GM23338 (cell line): ENCODE data around the gene SH2D6. TPM values are rescaled to one million over a fixed set of nuclear protein-coding genes. Genes with fewer than 3 reads are reported as not detected.

Experiments used
- ATAC-seq: fragments of 200-7000 bp; cut with Tn5 transposase; 3 replicates; pipeline ENCODE4 v1.9.1; 2020
- DNase-seq: peaks from one replicate; pipeline ENCODE4 v3.0.0-alpha.2; 2015; ENCODE audit warnings: low spot score
- H2AFZ ChIP-seq: fragments of 200-600 bp; sonication (generic); 2 replicates; pipeline ENCODE4 v1.8.0; 2016; ENCODE audit warnings: antibody characterized with exemption, mild to moderate bottlenecking, moderate library complexity
- H3F3A ChIP-seq: fragments of 200-600 bp; sonication (generic); replicated peaks from 2 replicates; pipeline ENCODE4 v1.8.0; 2017; ENCODE audit warnings: antibody characterized with exemption, mixed run types, low read depth
- H3K27ac ChIP-seq: fragments of 200-600 bp; sonication (generic); 2 replicates; pipeline ENCODE4 v1.6.1; 2016; ENCODE audit warnings: low read depth
- H3K27me3 ChIP-seq: fragments of 200-600 bp; sonication (generic); 2 replicates; pipeline ENCODE4 v1.8.0; 2016; ENCODE audit warnings: mild to moderate bottlenecking, mixed run types, moderate library complexity; ENCODE audit not compliant: insufficient read depth
- H3K36me3 ChIP-seq: fragments of 200-600 bp; sonication (generic); 2 replicates; pipeline ENCODE4 v1.8.0; 2016; ENCODE audit warnings: mild to moderate bottlenecking; ENCODE audit not compliant: insufficient read depth
- H3K4me1 ChIP-seq: fragments of 200-600 bp; sonication (generic); 2 replicates; pipeline ENCODE4 v1.8.0; 2016; ENCODE audit warnings: mild to moderate bottlenecking, moderate library complexity; ENCODE audit not compliant: insufficient read depth
- H3K4me2 ChIP-seq: fragments of 200-600 bp; sonication (generic); 2 replicates; pipeline ENCODE4 v1.7.1; 2017; ENCODE audit warnings: mixed run types
- H3K4me3 ChIP-seq: fragments of 200-600 bp; sonication (generic); 2 replicates; pipeline ENCODE4 v1.6.1; 2016; ENCODE audit warnings: mixed run types
- H3K79me2 ChIP-seq: fragments of 200-600 bp; sonication (generic); replicated peaks from 2 replicates; pipeline ENCODE4 v1.8.0; 2017; ENCODE audit warnings: mild to moderate bottlenecking; ENCODE audit not compliant: insufficient read depth
- H3K9me2 ChIP-seq: fragments of 200-600 bp; sonication (generic); 2 replicates; pipeline ENCODE4 v1.8.0; 2017; ENCODE audit not compliant: insufficient read depth
- H4K20me1 ChIP-seq: fragments of 200-600 bp; sonication (generic); replicated peaks from 2 replicates; pipeline ENCODE4 v1.8.0; 2017; ENCODE audit warnings: mild to moderate bottlenecking; ENCODE audit not compliant: insufficient read depth
- H3K27ac Mint-ChIP-seq: 2 replicates; pipeline ENCODE4 v1.8.0; 2020; ENCODE audit warnings: inconsistent platforms, mild to moderate bottlenecking, moderate library complexity, mixed read lengths
- H3K27me3 Mint-ChIP-seq: 3 replicates; pipeline ENCODE4 v1.8.0; 2022; ENCODE audit warnings: low read depth, mild to moderate bottlenecking, moderate library complexity, mixed read lengths, inconsistent platforms; ENCODE audit not compliant: insufficient read depth, poor library complexity
- H3K36me3 Mint-ChIP-seq: 3 replicates; pipeline ENCODE4 v1.8.0; 2021; ENCODE audit warnings: low read depth, mild to moderate bottlenecking, inconsistent platforms, moderate library complexity, mixed read lengths
- H3K4me1 Mint-ChIP-seq: 3 replicates; pipeline ENCODE4 v1.8.0; 2020; ENCODE audit warnings: mild to moderate bottlenecking, inconsistent platforms, mixed read lengths
- H3K4me3 Mint-ChIP-seq: 3 replicates; pipeline ENCODE4 v1.8.0; 2021; ENCODE audit warnings: moderate library complexity, mild to moderate bottlenecking, inconsistent platforms, mixed read lengths
- H3K9me3 Mint-ChIP-seq: 3 replicates; pipeline ENCODE4 v1.8.0; 2020; ENCODE audit warnings: moderate library complexity, mild to moderate bottlenecking, inconsistent platforms, mixed read lengths
- CTCF ChIP-seq, 2 experiments: fragments of 200-600 bp in 1 of 2; sonication (generic) in 1 of 2; conservative IDR thresholded peaks; 2 replicates each; pipeline versions ENCODE4 v1.5.1 to v1.6.1; 2016 to 2017; ENCODE audit warnings: antibody characterized with exemption in 2 of 2, low read depth in 2 of 2, mild to moderate bottlenecking in 2 of 2, moderate library complexity in 1 of 2
- ETS1 ChIP-seq: IDR thresholded peaks from 2 replicates; pipeline ENCODE4 v1.6.1; 2016; ENCODE audit warnings: antibody characterized with exemption
- EZH2 ChIP-seq: fragments of 200-600 bp; sonication (generic); IDR thresholded peaks from one replicate; pipeline ENCODE4 v1.8.0; 2017; ENCODE audit warnings: antibody characterized with exemption, mild to moderate bottlenecking, low read depth; ENCODE audit not compliant: unreplicated experiment
- NANOG ChIP-seq: IDR thresholded peaks from 2 replicates; pipeline ENCODE4 v1.6.1; 2016; ENCODE audit warnings: antibody characterized with exemption, borderline replicate concordance
- REST ChIP-seq: IDR thresholded peaks from one replicate; pipeline ENCODE4 v1.6.1; 2018; ENCODE audit warnings: antibody characterized with exemption; ENCODE audit not compliant: unreplicated experiment
- ZNF331 ChIP-seq: fragments of 250-450 bp; sonication (Bioruptor Pico); IDR thresholded peaks from 2 replicates; pipeline ENCODE4 v1.5.0; 2020; ENCODE audit warnings: low read depth, mild to moderate bottlenecking, moderate library complexity
- polyA plus RNA-seq: library from polyadenylated mRNA; unstranded; fragments of >200 nt; fragmentation: Nextera tagmentation; extraction: Ambion mirVana; gene quantifications from 2 replicates; pipeline ENCODE4 v1.2.1, GENCODE V29; 2016
- total RNA-seq: library from RNA; depleted of rRNA; stranded (reverse); fragments of >200 nt; shearing (Covaris generic); gene quantifications from 2 replicates; pipeline ENCODE4 v1.2.3, GENCODE V29; 2014
- TF ChIP-seq, protein P1 (sequence below): fragments of 250-450 bp; sonication (Bioruptor Pico); IDR thresholded peaks from 2 replicates; pipeline ENCODE4 v1.5.0; 2020; ENCODE audit warnings: mild to moderate bottlenecking, moderate library complexity

SH2D6 gene
- total and polyA plus RNA-seq, 2 experiments from 2014 or later = 0.37 TPM; not detected in 1

- H3K79me2 ChIP-seq = no peaks in the 10 kb centered on the region
- H3F3A ChIP-seq = no peaks in the 10 kb centered on the region
- Mint-ChIP-seq H3K27ac (no peak overlapping the region), H3K4me3 (no peak overlapping the region; the same call in 2 of the 3 replicates), H3K27me3 (peaks cover 11% of the 10 kb centered on the region), H3K9me3 (peaks cover 6% of the 10 kb centered on the region; the same call in 2 of the 3 replicates), H3K4me1 (peaks cover 39% of the 10 kb centered on the region), H3K36me3 (no peaks in the 10 kb centered on the region; the same call in 2 of the 3 replicates)
- no peak for ATAC-seq
- no peak overlapping the region for H2AFZ ChIP-seq
- DNase-seq = no peak
- TF ChIP-seq EZH2 (no peak), CTCF (conservative IDR thresholded peaks at IDR 0.05; ENCODE audit: low read depth in 2 of 2) (no peak), ETS1 (no peak), NANOG (no peak), REST (no peak), ZNF331 (CRISPR knock-in tag) (no peak)
- TF ChIP-seq, protein P1, sequence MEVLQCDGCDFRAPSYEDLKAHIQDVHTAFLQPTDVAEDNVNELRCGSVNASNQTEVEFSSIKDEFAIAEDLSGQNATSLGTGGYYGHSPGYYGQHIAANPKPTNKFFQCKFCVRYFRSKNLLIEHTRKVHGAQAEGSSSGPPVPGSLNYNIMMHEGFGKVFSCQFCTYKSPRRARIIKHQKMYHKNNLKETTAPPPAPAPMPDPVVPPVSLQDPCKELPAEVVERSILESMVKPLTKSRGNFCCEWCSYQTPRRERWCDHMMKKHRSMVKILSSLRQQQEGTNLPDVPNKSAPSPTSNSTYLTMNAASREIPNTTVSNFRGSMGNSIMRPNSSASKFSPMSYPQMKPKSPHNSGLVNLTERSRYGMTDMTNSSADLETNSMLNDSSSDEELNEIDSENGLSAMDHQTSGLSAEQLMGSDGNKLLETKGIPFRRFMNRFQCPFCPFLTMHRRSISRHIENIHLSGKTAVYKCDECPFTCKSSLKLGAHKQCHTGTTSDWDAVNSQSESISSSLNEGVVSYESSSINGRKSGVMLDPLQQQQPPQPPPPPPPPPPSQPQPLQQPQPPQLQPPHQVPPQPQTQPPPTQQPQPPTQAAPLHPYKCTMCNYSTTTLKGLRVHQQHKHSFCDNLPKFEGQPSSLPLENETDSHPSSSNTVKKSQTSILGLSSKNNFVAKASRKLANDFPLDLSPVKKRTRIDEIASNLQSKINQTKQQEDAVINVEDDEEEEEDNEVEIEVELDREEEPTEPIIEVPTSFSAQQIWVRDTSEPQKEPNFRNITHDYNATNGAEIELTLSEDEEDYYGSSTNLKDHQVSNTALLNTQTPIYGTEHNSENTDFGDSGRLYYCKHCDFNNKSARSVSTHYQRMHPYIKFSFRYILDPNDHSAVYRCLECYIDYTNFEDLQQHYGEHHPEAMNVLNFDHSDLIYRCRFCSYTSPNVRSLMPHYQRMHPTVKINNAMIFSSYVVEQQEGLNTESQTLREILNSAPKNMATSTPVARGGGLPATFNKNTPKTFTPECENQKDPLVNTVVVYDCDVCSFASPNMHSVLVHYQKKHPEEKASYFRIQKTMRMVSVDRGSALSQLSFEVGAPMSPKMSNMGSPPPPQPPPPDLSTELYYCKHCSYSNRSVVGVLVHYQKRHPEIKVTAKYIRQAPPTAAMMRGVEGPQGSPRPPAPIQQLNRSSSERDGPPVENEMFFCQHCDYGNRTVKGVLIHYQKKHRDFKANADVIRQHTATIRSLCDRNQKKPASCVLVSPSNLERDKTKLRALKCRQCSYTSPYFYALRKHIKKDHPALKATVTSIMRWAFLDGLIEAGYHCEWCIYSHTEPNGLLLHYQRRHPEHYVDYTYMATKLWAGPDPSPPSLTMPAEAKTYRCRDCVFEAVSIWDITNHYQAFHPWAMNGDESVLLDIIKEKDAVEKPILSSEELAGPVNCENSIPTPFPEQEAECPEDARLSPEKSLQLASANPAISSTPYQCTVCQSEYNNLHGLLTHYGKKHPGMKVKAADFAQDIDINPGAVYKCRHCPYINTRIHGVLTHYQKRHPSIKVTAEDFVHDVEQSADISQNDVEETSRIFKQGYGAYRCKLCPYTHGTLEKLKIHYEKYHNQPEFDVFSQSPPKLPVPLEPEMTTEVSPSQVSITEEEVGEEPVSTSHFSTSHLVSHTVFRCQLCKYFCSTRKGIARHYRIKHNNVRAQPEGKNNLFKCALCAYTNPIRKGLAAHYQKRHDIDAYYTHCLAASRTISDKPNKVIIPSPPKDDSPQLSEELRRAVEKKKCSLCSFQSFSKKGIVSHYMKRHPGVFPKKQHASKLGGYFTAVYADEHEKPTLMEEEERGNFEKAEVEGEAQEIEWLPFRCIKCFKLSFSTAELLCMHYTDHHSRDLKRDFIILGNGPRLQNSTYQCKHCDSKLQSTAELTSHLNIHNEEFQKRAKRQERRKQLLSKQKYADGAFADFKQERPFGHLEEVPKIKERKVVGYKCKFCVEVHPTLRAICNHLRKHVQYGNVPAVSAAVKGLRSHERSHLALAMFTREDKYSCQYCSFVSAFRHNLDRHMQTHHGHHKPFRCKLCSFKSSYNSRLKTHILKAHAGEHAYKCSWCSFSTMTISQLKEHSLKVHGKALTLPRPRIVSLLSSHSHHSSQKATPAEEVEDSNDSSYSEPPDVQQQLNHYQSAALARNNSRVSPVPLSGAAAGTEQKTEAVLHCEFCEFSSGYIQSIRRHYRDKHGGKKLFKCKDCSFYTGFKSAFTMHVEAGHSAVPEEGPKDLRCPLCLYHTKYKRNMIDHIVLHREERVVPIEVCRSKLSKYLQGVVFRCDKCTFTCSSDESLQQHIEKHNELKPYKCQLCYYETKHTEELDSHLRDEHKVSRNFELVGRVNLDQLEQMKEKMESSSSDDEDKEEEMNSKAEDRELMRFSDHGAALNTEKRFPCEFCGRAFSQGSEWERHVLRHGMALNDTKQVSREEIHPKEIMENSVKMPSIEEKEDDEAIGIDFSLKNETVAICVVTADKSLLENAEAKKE (CRISPR knock-in tag) = no peak
- peaks cover 16% of the 10 kb centered on the region for H3K4me1 ChIP-seq
- H3K4me2 ChIP-seq = no peak overlapping the region
- H3K27ac ChIP-seq = no peak overlapping the region
- H3K27me3 ChIP-seq = no peaks in the 10 kb centered on the region
- no peaks in the 10 kb centered on the region for H4K20me1 ChIP-seq
- no peaks in the 10 kb centered on the region for H3K36me3 ChIP-seq
- peaks cover 7% of the 10 kb centered on the region for H3K9me2 ChIP-seq
- no peak overlapping the region for H3K4me3 ChIP-seq
Observed at GRCh38 chr2:85457043-85457442, 38.5 kb downstream of the SH2D6 start.
